Measurements from ENCODE around the gene BLM.

Gene BLM

GRCh38 chr15:90691982-90692773 is 25.0 kb upstream of the BLM start:
- no peak for DNase-seq

GRCh38 chr15:90694987-90695386 is 22.2 kb upstream of the BLM start:
- no peak for DNase-seq

GRCh38 chr15:90697175-90697574 is 20.0 kb upstream of the BLM start:
- no peak for DNase-seq

GRCh38 chr15:90698629-90699028 is 18.5 kb upstream of the BLM start:
- DNase-seq = no peak

GRCh38 chr15:90701048-90701447 is 16.1 kb upstream of the BLM start:
- DNase-seq = no peak

GRCh38 chr15:90701880-90702630 is 15.1 kb upstream of the BLM start:
- DNase-seq = no peak

- no peak for DNase-seq
These were observed 13.7 kb upstream of the BLM start for GRCh38 chr15:90703455-90703854.

- no peak for DNase-seq
These were observed 11.9 kb upstream of the BLM start for GRCh38 chr15:90705212-90705611.

GRCh38 chr15:90706394-90707327 is 10.5 kb upstream of the BLM start:
- no peak for DNase-seq

- no peak for DNase-seq
These were observed 9.7 kb upstream of the BLM start for GRCh38 chr15:90707489-90707888.

GRCh38 chr15:90708516-90708915 is 8.6 kb upstream of the BLM start:
- DNase-seq = no peak

- DNase-seq = no peak
These were observed 7.9 kb upstream of the BLM start for GRCh38 chr15:90709278-90709677.

- DNase-seq = no peak
These were observed 6.6 kb upstream of the BLM start for GRCh38 chr15:90710436-90711027.

GRCh38 chr15:90711418-90711824 is 5.7 kb upstream of the BLM start:
- DNase-seq = no peak

- DNase-seq = no peak
These were observed 5.3 kb upstream of the BLM start for GRCh38 chr15:90711842-90712241.

GRCh38 chr15:90713081-90713480 is 4.1 kb upstream of the BLM start:
- DNase-seq = no peak

GRCh38 chr15:90716317-90716975 is 700 bp upstream of the BLM start:
- DNase-seq = no peak

GRCh38 chr15:90718232-90718631 is 1.1 kb downstream of the BLM start:
- no peak for DNase-seq

GRCh38 chr15:90720131-90720530 is 3.0 kb downstream of the BLM start:
- DNase-seq = no peak

- no peak for DNase-seq
These were observed 12.1 kb downstream of the BLM start for GRCh38 chr15:90729261-90729660.

- DNase-seq = no peak
These were observed 13.1 kb downstream of the BLM start for GRCh38 chr15:90730290-90730689.

- DNase-seq = no peak
These were observed 18.8 kb downstream of the BLM start for GRCh38 chr15:90735923-90736322.
